ENCODE data around the gene MEGF6. TPM values are rescaled to one million over a fixed set of nuclear protein-coding genes. Genes with fewer than 3 reads are reported as not detected.

Gene MEGF6
- total and polyA plus RNA-seq, 9 of the 15 experiments (the other 6 are each of a cell fraction or from before 2014, with no cell fraction given), result 0.03 to 1.7 (median 0.24) TPM; not detected in 3

- peak; percentile 38; the same call in 1 of the 2 replicates for TF ChIP-seq JUND (IDR thresholded peaks at IDR 0.05; ENCODE audit: borderline replicate concordance, low read depth, low read length)
- no peak for TF ChIP-seq JUND (tag; IDR thresholded peaks at IDR 0.05; ENCODE audit: borderline replicate concordance, low read depth, low read length)
- no peak for TF ChIP-seq ZKSCAN1 (IDR thresholded peaks at IDR 0.05; ENCODE audit: low read depth, low read length)
- TF ChIP-seq HINFP (tag; conservative IDR thresholded peaks at IDR 0.05; ENCODE audit: low read depth), result no peak
- peak; percentile 70 for TF ChIP-seq MAX (CRISPR knock-in tag; IDR thresholded peaks at IDR 0.05)
- no peak for TF ChIP-seq ZNF79 (CRISPR knock-in tag; IDR thresholded peaks at IDR 0.05; ENCODE audit: low read depth)
- TF ChIP-seq CHCHD3 (CRISPR knock-in tag; IDR thresholded peaks at IDR 0.05), result 0 out of 2 replicates have a peak, but pooled peaks have one; percentile 44
- TF ChIP-seq ZNF668 (CRISPR knock-in tag; IDR thresholded peaks at IDR 0.05), result no peak
- no peak for TF ChIP-seq ZNF232 (CRISPR knock-in tag; IDR thresholded peaks at IDR 0.05)
- no peak for TF ChIP-seq CBFB (CRISPR knock-in tag; IDR thresholded peaks at IDR 0.05)
- TF ChIP-seq CTCF (IDR thresholded peaks at IDR 0.05 in 2 of 3, conservative IDR thresholded peaks at IDR 0.05 in 1 of 3; ENCODE audit: insufficient read depth in 2 of 3, low read depth in 1 of 3, low read length in 3 of 3), result peak; percentile 63 to 66 (median 64); a peak in 5 of 6 replicates
- TF ChIP-seq MNT (conservative IDR thresholded peaks at IDR 0.05), result peak; percentile 61 to 84
- no peak for TF ChIP-seq RERE (CRISPR knock-in tag; IDR thresholded peaks at IDR 0.05; ENCODE audit: borderline replicate concordance)
- TF ChIP-seq TRIM24 (IDR thresholded peaks at IDR 0.05), result no peak
- TF ChIP-seq KAT8 (IDR thresholded peaks at IDR 0.05; ENCODE audit: low read depth), result no peak
- TF ChIP-seq EHMT2 (IDR thresholded peaks at IDR 0.05), result no peak
Observed at GRCh38 chr1:3649342-3650247, 38.3 kb upstream of the MEGF6 start, which contains the start of gene WRAP73 (continued).

Measured in K562 (cell line).